Dermis blood vessel endothelial cell (primary cell): ENCODE data around the gene S100A14. TPM values are rescaled to one million over a fixed set of nuclear protein-coding genes. Genes with fewer than 3 reads are reported as not detected.
A peak's percentile ranks its signal among the peaks of the same experiment; 100 is the strongest.

Source experiments
- DNase-seq: peaks from one replicate; pipeline ENCODE4 v3.0.0; 2010
- total RNA-seq: library from RNA; depleted of rRNA; stranded (reverse); fragments of >200 nt; gene quantifications from 2 replicates; pipeline ENCODE4 v1.2.3, GENCODE V29; 2014

S100A14 gene
- total RNA-seq, 1 donor from 2014 or later = 0.68 TPM

DNA sequence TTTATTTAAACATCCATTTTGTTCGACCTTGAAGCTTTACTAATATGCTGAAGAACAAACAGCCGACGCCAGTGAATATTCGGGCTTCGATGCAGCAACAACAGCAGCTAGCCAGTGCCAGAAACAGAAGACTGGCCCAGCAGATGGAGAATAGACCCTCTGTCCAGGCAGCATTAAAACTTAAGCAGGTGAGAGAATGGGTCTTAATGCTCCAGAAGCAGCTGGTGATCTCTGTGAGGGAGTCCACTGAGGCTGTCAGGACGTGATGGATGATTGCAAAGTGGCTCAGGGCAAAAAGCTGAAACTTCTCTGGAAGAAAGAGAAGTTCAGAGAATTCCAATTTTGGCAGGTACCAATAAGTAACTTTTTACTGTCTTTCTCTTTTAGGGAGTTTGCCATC, 22.1 kb upstream of the S100A14 start:
- no peak for DNase-seq

DNA sequence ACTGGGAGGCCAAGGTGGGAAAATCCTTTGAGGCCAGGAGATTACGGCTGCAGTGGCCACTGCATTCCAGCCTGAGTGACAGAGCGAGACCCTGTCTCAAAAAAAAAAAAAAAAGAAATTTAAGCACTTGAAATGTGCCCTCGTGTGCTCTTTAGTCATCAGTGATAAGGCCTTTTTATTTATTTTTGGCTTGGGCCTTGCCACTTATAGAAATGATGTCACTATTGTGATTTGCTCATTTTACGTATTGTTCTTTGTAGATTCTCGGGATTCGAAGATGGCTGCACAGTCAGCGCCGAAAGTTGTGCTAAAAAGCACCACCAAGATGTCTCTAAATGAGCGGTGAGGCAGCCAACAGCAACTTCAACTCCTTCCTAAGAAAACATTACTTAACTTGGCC, 20.2 kb upstream of the S100A14 start:
- no peak for DNase-seq

DNA sequence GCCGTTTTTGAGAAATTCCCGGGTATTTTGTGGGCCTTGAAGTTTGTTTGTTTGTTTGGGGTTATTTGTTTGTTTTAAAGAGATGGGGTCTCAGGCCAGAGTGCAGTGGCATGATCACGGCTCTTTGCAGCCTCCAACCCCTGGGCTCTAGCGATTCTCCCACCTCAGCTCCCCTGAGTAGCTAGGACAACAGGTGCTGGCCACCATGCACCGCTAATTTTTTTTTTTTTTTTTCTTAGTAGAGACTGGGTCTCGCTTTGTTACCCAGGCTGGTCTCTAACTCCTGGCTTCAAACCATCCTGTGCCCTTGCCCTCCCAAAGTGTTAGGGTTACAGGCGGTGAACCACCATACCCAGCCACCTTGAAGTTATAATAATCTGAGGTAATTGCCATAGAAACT, 19.7 kb upstream of the S100A14 start:
- no peak for DNase-seq

DNA sequence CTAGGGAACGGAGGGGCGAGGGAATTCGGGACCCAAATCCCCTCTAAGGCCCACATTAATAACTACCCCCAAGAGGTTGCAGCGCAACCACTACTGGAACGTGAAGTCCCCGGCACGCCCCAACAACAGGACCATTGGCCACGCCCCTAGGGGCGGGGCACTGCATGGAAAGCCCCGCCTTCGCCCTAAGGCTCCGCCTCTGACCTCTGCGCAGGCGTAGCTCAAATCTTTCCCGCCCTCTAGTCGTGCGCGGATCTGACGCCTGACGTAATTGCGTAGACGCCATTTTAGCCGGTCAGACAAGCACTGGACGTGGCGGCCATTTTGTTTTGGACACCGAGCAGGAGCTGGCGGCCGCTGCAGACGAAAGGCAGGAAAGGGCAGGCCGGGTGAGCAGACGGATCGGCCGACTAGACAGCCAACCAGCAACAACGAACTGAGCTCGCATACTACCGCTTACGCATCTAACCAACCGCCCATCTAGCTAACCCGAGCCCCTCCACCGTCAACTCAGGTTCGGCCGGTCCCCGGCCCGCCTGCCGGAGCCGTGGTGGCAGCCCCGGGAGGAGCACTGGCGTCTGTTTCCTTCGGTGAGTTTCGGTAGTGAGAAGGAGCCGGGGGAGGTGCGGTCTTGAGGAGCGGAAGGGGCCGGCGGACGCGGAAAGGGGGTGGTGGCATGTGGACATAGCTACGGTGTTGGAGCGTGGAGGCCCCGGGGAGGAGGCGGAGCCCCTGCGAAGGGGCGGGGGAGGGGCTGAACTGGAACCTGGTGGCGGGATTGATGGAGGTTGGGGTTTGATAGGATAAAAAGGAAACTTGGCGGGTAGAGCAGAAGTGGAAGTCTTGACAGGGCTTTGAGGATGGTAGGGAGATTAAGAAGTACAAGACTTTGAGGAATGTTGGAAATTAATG, 17.9 kb upstream of the S100A14 start, which contains the start of gene CHTOP:
TSS of gene CHTOP (plus strand) at position 313 of the 912 bp plus-strand sequence. CDS start 2,523 bp downstream, outside the sequence.
- peak; percentile 100 for DNase-seq

DNA sequence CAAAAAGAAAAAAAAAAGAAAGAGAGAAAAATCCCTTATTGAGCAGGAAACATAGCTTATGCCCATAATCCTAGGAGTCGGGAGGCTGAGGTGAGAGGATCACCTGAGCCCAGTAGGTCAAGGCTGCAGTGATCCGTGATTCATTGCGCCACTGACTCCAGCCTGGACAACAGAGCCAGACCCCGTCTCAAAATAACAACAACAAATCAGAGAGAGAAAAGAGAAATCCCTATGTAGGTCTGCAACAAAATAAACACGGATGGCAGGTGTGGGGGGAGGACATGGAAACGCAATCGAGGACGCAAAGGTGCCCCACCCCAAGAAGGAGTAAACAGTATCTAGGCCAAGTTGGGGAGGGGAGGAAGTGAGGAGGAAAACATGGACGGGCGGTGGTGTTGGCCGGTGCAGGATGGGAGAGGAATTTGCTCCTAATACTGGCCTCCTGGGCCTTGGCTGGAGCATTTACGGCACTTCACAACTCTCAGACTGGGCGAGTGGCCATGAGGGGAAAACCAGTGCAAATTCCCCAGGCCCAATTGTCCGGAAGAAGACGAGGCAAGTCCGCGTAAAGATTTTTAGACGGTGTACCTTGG, 17.1 kb upstream of the S100A14 start:
- no peak for DNase-seq

DNA sequence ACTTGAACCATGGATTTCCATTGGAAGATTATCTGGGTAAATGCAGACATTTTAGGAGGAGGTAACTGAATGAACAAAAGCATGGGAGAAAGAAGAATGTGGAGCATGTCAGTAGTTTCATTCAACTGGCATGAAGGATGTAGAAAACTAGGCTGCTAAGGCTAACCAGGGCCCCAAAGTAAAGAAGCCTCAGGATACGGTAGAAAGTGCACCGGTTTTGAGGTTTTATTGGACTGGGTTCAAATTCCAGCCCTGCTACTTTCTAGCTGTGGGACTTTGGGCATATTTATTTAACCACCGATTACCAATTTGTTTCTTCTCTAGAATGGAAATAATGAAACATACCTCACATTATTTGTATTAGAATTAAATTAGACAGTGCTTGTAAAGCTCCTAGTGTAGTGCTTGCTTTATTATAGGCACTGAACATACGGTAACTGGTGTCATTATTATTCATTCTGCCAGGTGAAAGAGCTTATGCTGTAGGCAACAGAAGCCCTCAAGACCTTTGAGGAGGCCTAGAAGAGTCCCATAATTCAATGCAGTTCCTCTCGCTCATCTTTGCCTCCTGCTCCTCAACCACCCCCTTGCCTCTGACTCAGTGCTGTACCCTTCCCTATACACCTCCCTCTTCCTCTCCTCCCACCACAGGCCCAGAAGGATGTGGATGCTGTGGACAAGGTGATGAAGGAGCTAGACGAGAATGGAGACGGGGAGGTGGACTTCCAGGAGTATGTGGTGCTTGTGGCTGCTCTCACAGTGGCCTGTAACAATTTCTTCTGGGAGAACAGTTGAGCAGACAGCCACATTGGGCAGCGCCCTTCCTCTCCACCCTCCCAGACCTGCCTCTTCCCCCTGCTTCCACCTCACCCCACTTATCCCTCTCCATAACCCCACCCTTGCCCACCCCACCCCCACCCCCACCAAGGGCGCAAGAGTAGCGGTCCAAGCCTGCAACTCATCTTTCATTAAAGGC, 15.2 kb upstream of the S100A14 start:
- DNase-seq = no peak

DNA sequence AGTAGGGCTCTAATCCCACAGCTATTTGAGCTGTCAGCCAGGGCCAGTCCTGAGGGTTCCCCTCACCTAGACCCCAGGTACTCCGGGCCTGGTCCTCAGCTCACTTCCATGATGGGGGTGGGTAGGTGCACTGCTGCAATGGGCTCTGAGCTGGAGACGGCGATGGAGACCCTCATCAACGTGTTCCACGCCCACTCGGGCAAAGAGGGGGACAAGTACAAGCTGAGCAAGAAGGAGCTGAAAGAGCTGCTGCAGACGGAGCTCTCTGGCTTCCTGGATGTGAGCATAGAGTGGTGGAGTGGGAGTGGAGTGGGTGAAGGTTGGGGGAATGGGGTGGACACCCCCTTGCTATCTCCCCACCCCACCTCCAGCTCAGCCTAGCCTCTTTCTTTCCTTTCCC, 14.3 kb upstream of the S100A14 start:
- no peak for DNase-seq

DNA sequence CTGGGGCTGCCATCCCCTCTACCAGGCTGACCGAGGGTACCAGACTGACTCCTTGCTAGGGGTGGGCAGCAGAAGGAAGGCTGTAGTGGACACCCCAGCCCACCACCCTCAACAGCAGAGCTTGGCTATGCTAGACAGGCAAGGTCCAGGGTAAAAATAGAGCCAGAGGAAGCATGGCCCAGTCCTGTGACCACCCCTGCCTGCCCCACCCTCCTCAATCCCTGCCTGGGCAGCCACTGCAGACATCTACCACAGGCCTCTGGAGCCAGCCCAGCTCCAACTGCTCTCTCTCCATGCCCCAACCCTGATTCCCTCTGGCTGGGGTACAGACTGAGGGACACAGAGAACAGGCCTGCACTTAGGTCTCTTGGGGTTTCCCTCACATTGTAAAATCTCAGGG, 13.8 kb upstream of the S100A14 start:
- DNase-seq = no peak

DNA sequence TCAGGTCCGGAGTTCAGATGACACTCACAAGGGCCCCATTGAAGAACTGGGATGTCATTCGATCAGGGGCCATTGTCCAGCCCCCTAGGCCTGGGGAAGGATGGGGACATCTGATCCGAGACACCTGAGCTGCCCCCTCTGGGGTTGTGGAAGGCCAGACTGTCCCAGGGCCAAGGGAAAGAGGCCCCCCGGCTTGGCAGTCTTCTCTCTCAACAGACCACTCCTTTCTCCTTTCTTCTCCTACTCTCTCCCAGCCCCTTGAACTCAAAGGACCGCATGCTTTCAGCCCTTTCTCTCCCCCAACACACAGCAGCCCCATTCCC, 13.2 kb upstream of the S100A14 start:
- DNase-seq = no peak

DNA sequence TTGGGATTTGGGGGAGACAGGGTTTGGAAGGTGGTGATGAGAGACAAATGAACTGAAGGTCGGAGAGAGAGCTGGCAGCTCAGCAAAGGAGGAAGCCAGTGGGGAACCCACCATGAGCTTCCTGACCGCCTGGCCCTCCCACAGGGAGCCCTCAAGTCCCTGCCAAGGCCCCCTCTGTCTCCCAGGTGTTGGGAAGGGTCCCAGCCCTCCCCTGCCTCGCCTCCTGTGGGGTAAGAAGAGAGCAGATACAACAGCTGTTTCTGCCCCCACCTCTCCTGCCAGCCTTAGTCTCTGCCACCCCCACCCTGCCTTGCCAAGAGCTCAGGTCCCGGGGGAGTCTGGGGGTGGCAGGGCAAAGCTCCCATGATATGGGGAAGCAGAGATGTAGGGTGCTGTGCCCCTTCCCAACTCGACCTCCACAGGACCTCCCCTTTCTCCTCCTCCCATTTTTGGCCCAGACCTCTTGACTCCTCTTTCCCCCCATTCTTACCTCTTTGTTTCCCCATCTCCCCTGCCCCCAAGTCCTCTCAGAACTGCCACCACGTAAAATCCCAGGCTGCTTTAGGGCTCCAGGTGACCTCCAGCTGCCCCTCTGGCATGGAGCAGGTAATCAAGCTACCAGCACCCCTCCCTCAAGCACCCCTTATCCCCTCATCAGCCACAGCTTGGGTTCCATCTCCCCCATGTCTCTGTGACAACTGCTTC, 12.7 kb upstream of the S100A14 start:
- DNase-seq = no peak

DNA sequence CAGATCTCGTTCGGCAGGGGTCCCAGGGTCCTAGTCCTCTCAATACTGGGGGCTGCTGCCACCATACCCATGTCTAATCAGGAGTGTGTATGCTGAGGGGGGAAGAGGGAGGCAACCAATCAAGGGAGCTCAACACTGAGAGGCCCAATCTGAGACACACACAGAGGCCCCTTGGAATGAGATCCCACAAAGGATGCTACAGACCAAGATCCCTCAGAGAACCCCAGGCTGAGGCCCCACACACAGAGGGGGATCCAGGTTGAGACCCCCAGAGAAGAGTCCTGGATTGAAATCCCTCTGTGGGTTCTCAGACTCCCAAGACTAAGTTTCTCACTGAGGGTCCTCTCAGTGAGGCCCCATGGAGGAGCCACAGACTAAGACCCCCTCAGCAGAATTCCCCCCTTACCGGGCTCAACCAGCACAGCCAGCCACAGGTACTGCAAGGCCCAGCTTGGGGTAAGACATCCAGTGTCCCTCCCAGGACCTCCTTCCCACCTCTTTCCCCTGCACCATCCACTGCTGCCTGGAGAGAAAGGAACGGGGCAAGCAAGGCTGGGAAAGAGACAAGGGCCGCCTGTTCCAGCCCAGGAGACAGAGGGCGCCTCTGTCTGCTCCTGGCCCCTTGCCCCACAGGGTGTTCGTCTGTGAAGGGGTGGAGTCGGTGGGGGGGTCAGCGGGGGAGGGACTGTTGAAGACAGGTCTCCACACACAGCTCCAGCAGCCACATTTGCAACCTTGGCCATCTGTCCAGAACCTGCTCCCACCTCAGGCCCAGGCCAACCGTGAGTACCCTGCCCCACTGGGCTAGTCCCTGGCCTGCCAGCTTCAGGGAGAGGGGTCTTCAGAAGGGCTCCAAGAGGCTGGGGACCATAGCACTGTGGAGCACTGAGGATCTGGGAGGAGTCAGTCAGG, 11.8 kb upstream of the S100A14 start, which contains the start of gene S100A1:
TSS of gene S100A1 (plus strand) at position 720 of the 912 bp plus-strand sequence. CDS start 2,088 bp downstream, outside the sequence.
- DNase-seq = no peak

DNA sequence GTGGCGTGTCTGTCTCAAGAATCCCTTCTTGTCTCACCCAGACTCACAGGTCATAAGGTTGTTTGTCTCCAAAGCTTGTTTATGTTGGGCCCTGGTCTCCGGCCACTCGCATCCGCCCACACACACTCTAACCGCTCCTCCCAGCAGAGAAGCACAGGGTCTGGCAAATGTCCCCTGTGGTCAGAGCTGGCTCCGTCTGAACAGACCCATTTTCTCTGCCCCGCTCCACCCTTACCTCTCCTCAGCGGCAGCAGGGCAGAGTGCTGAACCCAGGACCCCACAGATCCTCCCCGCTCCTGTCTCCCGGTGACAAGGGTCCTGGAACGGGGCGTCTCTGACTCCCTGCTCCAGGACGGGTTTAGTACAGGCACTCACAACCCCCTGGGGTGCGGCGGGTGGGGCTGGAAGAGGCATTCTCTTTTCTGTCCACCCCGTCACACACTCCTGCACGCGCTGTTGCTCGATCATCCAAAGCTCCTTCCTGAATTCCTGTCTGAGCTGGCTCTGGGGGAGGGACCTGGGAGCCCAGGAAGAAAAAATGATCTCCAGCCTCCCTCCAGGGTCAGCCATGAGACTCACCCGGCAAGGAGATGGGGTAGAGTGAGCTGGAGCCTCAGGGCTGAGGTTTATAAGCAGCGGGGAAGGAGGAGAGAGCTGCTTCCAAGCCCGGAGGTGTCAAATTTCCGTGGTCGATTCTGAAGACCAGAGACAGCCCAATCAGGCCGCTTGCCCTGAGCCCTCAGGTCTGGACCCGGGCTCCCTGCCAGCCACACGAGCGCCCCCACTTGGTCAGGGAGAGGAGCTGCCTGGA, 11.0 kb upstream of the S100A14 start, which contains the start of gene S100A13:
TSS of gene S100A13 (minus strand) at position 602 of the 811 bp plus-strand sequence. CDS start 1,033 bp downstream, outside the sequence.
- DNase-seq = peak; percentile 97

DNA sequence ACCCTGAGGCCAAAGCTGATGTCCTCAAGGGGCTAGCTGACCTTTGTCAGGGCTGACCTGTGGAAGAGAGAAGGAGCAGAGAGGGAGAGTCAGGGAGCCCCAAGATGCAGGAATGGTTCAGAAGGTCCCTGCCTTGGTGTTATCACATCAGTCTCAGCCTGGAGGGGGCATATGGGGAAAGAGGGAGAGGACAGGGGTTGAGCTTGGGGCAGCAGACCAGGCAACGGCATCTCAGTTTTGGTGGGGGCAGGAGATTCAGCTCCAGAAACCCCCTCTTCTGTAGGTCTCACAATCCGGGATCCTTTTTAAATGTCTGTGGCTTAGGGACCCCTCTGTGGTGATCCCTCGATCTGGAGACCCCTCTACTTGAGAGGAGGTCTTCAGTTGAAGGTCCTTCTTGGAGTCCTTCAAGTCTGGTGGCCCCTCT, 10.4 kb upstream of the S100A14 start:
- DNase-seq = no peak

DNA sequence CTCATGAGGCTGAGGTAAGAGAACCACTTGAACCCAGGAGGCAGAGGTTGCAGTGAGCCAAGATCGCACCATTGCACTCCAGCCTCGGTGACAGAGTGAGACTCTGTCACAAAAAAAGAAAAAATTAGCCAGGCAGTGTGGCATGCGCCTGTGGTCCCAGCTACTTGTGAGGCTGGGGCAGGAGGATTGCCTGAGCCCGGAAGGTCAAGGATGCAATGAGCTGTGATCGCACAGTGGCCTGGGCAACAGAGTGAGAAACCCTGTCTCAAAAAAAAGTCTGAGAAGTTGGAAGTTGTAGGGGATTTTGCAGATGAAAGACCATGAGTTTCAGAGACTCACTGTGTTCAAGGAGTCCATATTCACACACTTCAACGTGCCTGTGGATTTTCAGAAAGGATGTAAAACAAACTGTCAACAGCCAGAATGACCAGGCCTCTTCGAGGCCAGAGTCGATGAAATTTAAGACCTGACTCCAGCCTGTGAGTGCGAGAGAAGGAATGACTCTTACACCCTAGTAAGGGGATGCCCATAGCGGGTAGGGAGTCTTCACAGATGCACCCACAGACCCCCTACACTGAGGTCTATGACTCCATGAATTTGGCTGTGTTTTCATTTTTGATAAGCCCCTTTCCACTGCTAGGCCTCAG, 9.0 kb upstream of the S100A14 start:
- no peak for DNase-seq

DNA sequence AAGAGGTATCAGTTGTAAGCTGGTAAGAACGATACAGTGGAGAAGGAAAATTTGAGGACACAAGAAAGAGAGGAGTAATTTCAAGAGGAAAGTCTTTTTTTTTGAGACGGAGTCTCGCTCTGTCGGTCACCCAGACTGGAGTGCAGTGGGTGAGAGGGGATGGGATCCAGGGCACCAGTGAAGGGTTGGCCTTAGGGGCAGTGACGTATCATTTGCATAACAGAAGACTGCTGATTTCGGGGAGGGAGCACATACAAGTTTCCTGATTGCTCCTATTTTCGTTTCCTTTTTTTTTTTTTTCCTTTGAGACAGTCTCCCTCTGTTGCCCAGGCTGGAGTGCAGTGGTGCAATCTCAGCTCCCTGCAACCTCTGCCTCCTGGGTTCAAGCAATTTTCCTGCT, 7.0 kb upstream of the S100A14 start:
- DNase-seq = no peak

DNA sequence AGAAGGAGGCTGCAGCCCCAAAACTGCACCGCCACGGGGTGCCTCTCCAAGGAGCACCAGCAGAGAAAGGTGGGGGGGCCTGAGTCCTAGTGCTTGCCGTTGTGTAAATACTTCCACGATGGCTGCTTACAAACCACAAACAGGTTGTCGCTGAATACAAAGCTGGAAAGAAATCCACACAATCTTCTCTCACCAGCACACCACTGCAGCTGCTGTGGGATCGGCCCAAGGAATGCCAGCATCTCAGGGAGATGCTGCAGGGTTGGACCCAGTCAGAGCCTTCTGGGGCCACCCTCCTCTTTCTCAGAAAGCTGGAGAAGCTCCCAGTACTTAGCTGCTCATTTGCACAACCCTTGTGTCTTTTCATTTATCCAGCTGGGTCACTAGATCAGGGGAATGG, 3.0 kb upstream of the S100A14 start:
- DNase-seq = no peak

DNA sequence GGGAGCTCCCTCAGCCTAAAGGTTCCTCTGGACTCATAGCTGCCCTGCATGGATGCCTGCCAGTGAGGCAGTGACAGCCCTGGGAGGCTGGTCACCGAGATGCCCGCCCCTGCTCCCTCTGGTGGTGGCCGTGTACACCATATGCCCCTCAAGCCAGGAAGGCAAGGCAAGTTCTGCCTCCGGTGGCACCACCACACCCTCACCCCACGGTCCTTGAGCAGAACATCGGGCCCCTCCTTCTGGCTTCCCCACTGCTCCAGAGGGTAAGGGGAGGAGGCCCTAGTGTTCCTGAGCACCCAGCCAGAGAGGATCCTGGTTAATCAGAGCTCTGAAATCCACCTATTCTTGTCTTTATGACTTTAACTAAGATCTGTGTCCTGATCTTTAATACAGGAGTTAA, 1.5 kb upstream of the S100A14 start:
- DNase-seq = no peak

DNA sequence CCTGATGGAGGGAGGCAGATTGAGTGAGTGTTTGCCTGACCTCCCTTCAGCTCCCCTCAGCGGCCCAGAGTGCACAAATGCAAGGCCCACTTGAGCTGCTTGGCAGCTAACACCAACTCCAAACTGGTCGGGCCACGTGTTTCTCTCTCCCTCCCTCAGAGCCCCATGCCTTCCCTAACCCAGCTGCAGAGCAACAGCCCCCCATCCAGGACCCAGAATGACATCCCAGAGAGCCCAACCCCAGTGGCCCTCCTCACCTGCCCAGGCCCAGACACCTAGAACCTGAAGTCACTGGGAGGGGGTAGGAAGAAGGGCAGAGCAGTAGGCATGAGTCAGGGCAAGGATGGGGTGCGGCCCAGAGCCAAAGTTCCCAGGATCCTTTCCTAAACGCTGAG, 789 bp upstream of the S100A14 start:
- no peak for DNase-seq

DNA sequence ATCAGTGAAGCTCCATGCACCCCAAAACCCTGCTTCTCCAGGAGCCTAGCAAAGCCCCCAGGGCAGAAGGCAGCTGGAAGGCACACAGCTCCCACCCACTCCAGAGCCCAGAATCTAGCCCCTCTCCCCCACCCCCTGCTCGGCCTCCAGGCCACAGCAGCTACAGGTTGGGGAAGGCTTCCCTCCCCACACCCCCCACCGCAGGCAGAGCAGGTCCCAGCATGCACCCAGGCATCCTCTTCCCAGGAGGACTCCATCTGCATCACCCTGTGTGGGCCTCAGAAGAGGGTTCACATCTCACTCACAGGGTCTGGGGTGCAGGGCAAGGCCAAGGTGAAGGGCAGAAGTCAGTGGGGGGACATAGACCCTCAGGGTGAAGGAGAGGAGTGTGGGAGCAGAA, 719 bp downstream of the S100A14 start:
- DNase-seq = no peak

DNA sequence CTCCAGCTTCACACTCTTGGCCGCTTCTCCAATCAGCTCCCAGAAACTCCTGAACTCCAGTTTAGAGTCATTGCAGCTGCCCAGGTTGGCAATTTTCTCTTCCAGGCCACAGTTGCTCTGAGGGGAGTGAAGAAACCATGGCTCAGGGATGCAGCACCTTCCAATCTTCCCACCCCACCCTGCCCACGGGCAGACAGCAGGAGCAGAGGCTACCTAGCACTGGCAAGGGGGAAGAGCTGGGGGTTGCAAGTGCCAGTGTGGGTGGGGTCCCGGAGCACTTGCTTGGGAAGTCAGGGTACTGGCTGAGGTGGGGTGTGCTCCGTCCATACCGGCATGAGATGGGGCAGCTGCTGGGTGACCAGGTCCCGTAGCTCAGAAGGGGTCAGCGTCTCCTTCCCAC, 1.2 kb downstream of the S100A14 start:
- no peak for DNase-seq
